Muscle layer of colon (tissue), 2 donors: ENCODE data around the gene PRICKLE3.

Source experiments
- H3K27ac ChIP-seq: one replicate; pipeline ENCODE4 v1.7.0; 2013; ENCODE audit warnings: low read depth, mild to moderate bottlenecking, low read length, moderate library complexity
- H3K27me3 ChIP-seq, 2 donors: one replicate each; pipeline ENCODE4 v1.7.0; 2013; ENCODE audit warnings: low read length in 2 of 2, mild to moderate bottlenecking in 2 of 2; ENCODE audit not compliant: insufficient read depth in 2 of 2, control insufficient read depth in 1 of 2
- H3K36me3 ChIP-seq: one replicate; pipeline ENCODE4 v1.7.0; 2013; ENCODE audit warnings: mild to moderate bottlenecking, low read length; ENCODE audit not compliant: insufficient read depth
- H3K4me1 ChIP-seq: one replicate; pipeline ENCODE4 v1.7.0; 2013; ENCODE audit warnings: mild to moderate bottlenecking, low read length; ENCODE audit not compliant: insufficient read depth
- H3K4me3 ChIP-seq, 2 donors: one replicate each; pipeline ENCODE4 v1.7.0; 2013; ENCODE audit warnings: low read length in 2 of 2, low read depth in 1 of 2, mild to moderate bottlenecking in 1 of 2, moderate library complexity in 1 of 2
- H3K9ac ChIP-seq: one replicate; pipeline ENCODE4 v1.7.0; 2013; ENCODE audit warnings: low read length
- H3K9me3 ChIP-seq: one replicate; pipeline ENCODE4 v1.7.0; 2013; ENCODE audit warnings: mild to moderate bottlenecking, low read length
- donor health status: abdominal sarcoma.
- donor health status: Adenocarcinoma of cecum.

PRICKLE3 gene

GRCh38 chrX:49190821-49191573 is 4.8 kb upstream of the PRICKLE3 start:
- peaks cover 0 to 7% of the 10 kb centered on the region in 2 donors for H3K27me3 ChIP-seq
- no peaks in the 10 kb centered on the region for H3K9me3 ChIP-seq
- H3K9ac ChIP-seq = no peak overlapping the region
- no peaks in the 10 kb centered on the region for H3K4me1 ChIP-seq
- peak overlapping the region; percentile 54 to 56 for H3K4me3 ChIP-seq
- peak overlapping the region; percentile 66 for H3K27ac ChIP-seq
- H3K36me3 ChIP-seq = no peaks in the 10 kb centered on the region

GRCh38 chrX:49189606-49190005 is 3.4 kb upstream of the PRICKLE3 start:
- Histone ChIP-seq H3K36me3 (no peaks in the 10 kb centered on the region), H3K4me1 (peaks cover 8% of the 10 kb centered on the region), H3K9ac (no peak overlapping the region), H3K9me3 (no peaks in the 10 kb centered on the region), H3K27ac (no peak overlapping the region), H3K27me3 (peaks cover 0 to 7% of the 10 kb centered on the region in 2 donors), H3K4me3 (no peak overlapping the region)

DNA sequence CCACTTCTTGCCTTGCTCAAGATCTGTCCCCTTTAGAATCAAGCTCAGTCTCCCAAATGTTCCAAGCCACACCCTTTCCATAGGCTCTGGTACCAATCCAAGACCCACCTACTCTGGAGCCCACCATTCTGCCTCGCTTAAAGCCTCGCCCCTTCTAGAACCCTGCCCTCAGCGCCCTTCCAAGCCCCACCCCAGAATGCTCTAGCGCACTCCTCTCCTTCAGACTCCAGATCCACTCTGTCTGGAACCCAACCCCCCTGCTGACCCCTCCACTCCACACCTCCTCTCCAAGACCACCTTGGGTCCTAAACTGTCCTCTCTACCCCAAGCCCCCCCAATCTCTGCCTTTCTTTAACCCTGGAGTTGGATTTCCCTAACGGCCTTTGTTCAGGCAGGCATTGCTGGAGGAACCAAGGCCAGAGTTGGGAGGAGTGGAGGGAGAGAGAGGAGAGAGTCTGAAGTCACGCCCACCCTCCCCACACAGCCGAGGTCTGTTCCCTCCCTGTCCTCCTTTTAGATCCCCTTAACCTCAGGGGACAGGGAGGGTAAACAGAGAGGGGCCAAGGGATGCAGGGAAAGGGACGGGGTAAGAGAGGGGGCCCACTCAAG is 2.4 kb upstream of the PRICKLE3 start:
- no peak overlapping the region for H3K27ac ChIP-seq
- H3K9me3 ChIP-seq = no peaks in the 10 kb centered on the region
- H3K27me3 ChIP-seq = peaks cover 0 to 7% of the 10 kb centered on the region in 2 donors
- H3K36me3 ChIP-seq = no peaks in the 10 kb centered on the region
- H3K4me3 ChIP-seq = no peak overlapping the region
- H3K9ac ChIP-seq = no peak overlapping the region
- H3K4me1 ChIP-seq = peaks cover 14% of the 10 kb centered on the region

DNA sequence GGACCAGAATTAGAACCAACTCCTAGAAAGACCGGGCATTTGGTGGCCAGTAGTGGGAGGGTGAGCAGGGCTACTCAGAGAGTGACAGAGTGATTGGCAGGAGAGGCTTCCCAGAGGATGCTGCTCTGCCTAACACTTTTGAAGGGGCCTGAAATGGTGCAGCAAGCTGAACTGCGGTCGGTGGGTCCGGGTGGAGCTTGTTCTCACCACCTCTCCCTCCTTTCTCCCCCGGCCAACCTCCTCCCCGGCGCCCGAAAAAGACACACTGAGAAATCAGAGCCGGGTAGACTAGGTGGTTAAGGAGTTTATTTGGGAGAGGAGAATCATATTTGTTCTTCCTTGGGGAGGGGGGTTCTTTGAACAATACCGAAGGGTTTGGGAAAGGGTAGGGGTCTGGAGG is 1.4 kb upstream of the PRICKLE3 start:
- no peak overlapping the region for H3K4me3 ChIP-seq
- H3K4me1 ChIP-seq = peaks cover 14% of the 10 kb centered on the region
- H3K9ac ChIP-seq = no peak overlapping the region
- peaks cover 0 to 7% of the 10 kb centered on the region in 2 donors for H3K27me3 ChIP-seq
- H3K36me3 ChIP-seq = no peaks in the 10 kb centered on the region
- no peak overlapping the region for H3K27ac ChIP-seq
- H3K9me3 ChIP-seq = no peaks in the 10 kb centered on the region

GRCh38 chrX:49187028-49187394 is 838 bp upstream of the PRICKLE3 start:
- Histone ChIP-seq H3K9me3 (no peaks in the 10 kb centered on the region), H3K4me3 (no peak overlapping the region), H3K27me3 (peaks cover 0 to 7% of the 10 kb centered on the region in 2 donors), H3K27ac (no peak overlapping the region), H3K36me3 (no peaks in the 10 kb centered on the region), H3K9ac (no peak overlapping the region), H3K4me1 (peaks cover 14% of the 10 kb centered on the region)

DNA sequence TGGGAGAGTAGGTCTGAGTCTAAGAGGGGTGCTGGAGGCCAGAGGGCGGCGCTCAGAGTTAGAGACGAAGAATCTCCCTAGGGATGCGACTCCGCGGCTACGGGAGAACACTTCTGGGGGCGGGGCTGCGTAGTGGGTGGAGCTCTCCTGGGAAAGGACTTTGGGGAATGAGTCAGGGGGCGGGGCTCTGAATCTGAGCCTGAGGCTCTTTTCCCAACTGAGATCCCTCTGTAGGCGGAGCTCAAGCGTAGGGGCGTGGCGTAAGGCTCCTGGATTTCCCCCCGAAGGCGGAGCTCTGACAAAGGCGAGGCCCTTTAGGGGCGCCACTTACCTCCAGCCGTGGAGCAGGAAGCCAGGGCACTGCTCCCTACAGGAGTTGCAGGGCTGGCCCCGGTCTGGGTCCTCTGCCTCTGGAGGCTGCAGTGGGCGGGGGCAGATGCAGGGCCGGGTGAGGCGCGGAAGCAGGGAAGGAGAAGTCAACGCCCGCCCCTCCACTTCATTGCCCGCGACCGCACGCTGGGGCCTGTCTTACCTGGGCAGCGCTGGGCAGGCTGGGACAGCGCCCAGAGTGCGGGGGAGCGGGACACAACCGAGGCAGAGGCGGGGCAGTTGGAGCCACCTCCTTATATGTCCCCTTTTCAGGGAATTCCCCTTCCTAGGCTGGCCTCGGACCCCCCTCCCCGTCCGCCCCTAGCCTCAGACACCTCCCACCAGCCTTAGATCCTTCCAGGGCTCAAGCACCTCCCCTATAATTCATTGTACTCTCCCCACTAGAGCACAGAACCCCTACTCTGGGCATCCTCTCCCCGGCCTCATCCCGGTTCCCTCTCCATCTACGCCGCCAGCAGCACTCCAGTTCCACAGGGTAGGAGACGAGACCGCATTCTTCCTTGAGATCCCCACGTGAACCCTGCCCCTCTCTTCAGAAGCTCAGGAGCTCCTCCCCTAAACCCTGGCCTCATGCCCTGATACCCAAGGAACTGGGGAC is 1.6 kb downstream of the PRICKLE3 start:
- Histone ChIP-seq H3K9ac (no peak overlapping the region), H3K4me3 (peak overlapping the region in 1 of 2 donors; percentile 45), H3K36me3 (no peaks in the 10 kb centered on the region), H3K9me3 (no peaks in the 10 kb centered on the region), H3K27me3 (peaks cover 0 to 7% of the 10 kb centered on the region in 2 donors), H3K4me1 (peaks cover 14% of the 10 kb centered on the region), H3K27ac (no peak overlapping the region)

DNA sequence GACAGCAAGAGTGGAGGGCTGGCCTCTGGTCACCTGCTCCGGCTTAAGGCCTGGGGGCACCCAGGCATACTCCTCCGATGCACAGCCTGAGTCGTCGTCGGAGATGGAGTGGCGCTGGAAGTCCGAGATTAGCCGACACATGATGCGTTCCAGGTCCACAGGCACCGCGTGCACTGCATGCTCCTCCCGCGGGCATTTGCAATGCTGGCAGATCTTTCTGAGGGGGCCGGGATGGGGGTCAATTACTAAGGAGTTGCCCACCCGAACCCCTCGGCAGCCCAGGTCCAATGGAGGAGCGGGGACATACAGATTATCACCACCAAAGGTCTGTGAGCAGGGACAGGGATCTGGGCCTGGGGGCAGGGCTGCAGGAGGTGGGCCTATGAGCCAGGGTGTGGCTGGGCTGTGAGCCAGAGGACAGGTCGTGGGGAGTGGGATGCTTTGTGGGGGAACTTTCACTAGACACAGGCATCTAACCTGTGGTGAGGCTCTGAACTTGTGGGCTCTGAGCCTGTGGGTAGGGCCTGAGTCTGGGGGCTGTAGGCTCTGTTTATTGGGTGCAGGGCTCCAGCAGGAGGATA is 2.4 kb downstream of the PRICKLE3 start:
- no peaks in the 10 kb centered on the region for H3K36me3 ChIP-seq
- peaks cover 14% of the 10 kb centered on the region for H3K4me1 ChIP-seq
- peaks cover 0 to 7% of the 10 kb centered on the region in 2 donors for H3K27me3 ChIP-seq
- no peak overlapping the region for H3K27ac ChIP-seq
- no peaks in the 10 kb centered on the region for H3K9me3 ChIP-seq
- no peak overlapping the region for H3K4me3 ChIP-seq
- H3K9ac ChIP-seq = no peak overlapping the region

GRCh38 chrX:49179358-49179757 is 6.8 kb downstream of the PRICKLE3 start:
- Histone ChIP-seq H3K9me3 (no peaks in the 10 kb centered on the region), H3K27me3 (peaks cover 0 to 4% of the 10 kb centered on the region in 2 donors), H3K27ac (no peak overlapping the region), H3K4me3 (no peak overlapping the region), H3K9ac (no peak overlapping the region), H3K36me3 (peaks cover 12% of the 10 kb centered on the region), H3K4me1 (peaks cover 10% of the 10 kb centered on the region)

DNA sequence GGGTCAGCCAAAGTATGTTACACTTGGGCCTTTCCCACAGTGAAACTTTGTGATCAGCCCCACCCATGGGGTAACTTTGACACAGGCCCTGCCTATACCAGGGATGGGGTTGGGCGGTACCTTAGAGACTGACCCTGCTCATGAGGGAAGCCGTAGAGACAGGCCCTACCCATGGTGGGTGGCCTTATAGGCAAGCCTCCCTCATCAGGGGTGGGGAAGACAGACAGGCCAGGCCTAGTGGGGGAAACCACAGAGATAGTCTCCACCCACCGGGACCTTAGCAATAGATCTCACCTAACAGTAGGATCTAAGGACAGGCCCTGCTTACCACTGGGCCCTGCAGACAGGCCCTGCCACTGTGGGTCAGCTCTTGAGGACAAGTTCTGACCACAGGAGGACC is 7.6 kb downstream of the PRICKLE3 start:
- Histone ChIP-seq H3K36me3 (peaks cover 17% of the 10 kb centered on the region), H3K27me3 (peaks cover 0 to 4% of the 10 kb centered on the region in 2 donors), H3K4me1 (peaks cover 5% of the 10 kb centered on the region), H3K27ac (no peak overlapping the region), H3K9me3 (no peaks in the 10 kb centered on the region), H3K4me3 (no peak overlapping the region), H3K9ac (no peak overlapping the region)

GRCh38 chrX:49177873-49178480 is 8.2 kb downstream of the PRICKLE3 start:
- H3K27me3 ChIP-seq = peaks cover 0 to 4% of the 10 kb centered on the region in 2 donors
- no peak overlapping the region for H3K27ac ChIP-seq
- H3K36me3 ChIP-seq = peaks cover 17% of the 10 kb centered on the region
- H3K9ac ChIP-seq = no peak overlapping the region
- H3K9me3 ChIP-seq = no peaks in the 10 kb centered on the region
- no peak overlapping the region for H3K4me3 ChIP-seq
- peaks cover 5% of the 10 kb centered on the region for H3K4me1 ChIP-seq
